NB4 (cell line): Measurements from ENCODE around the gene GUF1.

ENCODE experiments used
- DNase-seq: peaks from one replicate; pipeline ENCODE4 v3.0.0; 2010; ENCODE audit warnings: low read depth
- H3K4me3 ChIP-seq: one replicate; pipeline ENCODE4 v1.5.1; 2011; ENCODE audit warnings: mild to moderate bottlenecking, low read depth, low read length, moderate library complexity
- CTCF ChIP-seq: IDR thresholded peaks from one replicate; pipeline ENCODE4 v1.5.1; 2012; ENCODE audit warnings: low read depth, low read length
- MAX ChIP-seq: IDR thresholded peaks from 2 replicates; pipeline ENCODE4 v1.6.1; 2011; ENCODE audit warnings: low read depth, low read length
- MYC ChIP-seq: IDR thresholded peaks from 2 replicates; pipeline ENCODE4 v1.6.1; 2011; ENCODE audit warnings: low read depth, low read length
- POLR2A ChIP-seq: IDR thresholded peaks from 2 replicates; pipeline ENCODE4 v1.6.1; 2011; ENCODE audit warnings: mild to moderate bottlenecking; ENCODE audit not compliant: insufficient read length; ENCODE audit errors: extremely low read depth

Gene GUF1

GRCh38 chr4:44736900-44737299 lies 58.7 kb downstream of the GUF1 start:
- no peak for DNase-seq
- no peak for TF ChIP-seq MAX
- no peak for TF ChIP-seq CTCF

GRCh38 chr4:44738615-44739014 lies 60.4 kb downstream of the GUF1 start:
- no peak for TF ChIP-seq CTCF
- no peak for TF ChIP-seq MYC
- TF ChIP-seq MAX = no peak
- TF ChIP-seq POLR2A = no peak
- DNase-seq = no peak
- no peak overlapping the region for H3K4me3 ChIP-seq

More at GRCh38 chr4:44736900-44737299, 58.7 kb downstream of the GUF1 start:
- no peak overlapping the region for H3K4me3 ChIP-seq

GRCh38 chr4:44740201-44740600 lies 62.0 kb downstream of the GUF1 start:
- TF ChIP-seq MAX (no peak), POLR2A (no peak), CTCF (no peak), MYC (no peak)
- H3K4me3 ChIP-seq = no peak overlapping the region
- DNase-seq = no peak
